SK-N-MC (cell line): ENCODE measurements around the gene NISCH.

Experiments used
- DNase-seq: peaks from one replicate; pipeline ENCODE4 v3.0.0-alpha.2; 2011; ENCODE audit warnings: low read depth, low spot score
- H3K27ac ChIP-seq: fragments of 200-600 bp; sonication (generic); 2 replicates; pipeline ENCODE4 v1.5.1; 2016; ENCODE audit warnings: mixed run types
- H3K36me3 ChIP-seq: fragments of 200-600 bp; sonication (generic); 2 replicates; pipeline ENCODE4 v1.6.1; 2017; ENCODE audit warnings: antibody characterized with exemption, low read length, mixed read lengths; ENCODE audit not compliant: insufficient read depth
- H3K4me3 ChIP-seq: fragments of 200-600 bp; sonication (generic); 2 replicates; pipeline ENCODE4 v1.5.1; 2016
- H3K9ac ChIP-seq: fragments of 200-600 bp; sonication (generic); 2 replicates; pipeline ENCODE4 v1.8.0; 2017; ENCODE audit warnings: mixed run types, mixed read lengths; ENCODE audit not compliant: insufficient read length
- H3K9me3 ChIP-seq: fragments of 200-600 bp; sonication (generic); 2 replicates; pipeline ENCODE4 v1.6.1; 2017; ENCODE audit warnings: low read depth, mild to moderate bottlenecking, antibody characterized with exemption, low read length, moderate library complexity, mixed read lengths
- EZH2 ChIP-seq: fragments of 200-600 bp; sonication (generic); IDR thresholded peaks from one replicate; pipeline ENCODE4 v1.6.1; 2017; ENCODE audit warnings: antibody characterized with exemption
- FOXP2 ChIP-seq: optimal IDR thresholded peaks from 2 replicates; pipeline ENCODE3; 2011; ENCODE audit warnings: mild to moderate bottlenecking, moderate library complexity; ENCODE audit not compliant: insufficient read depth; ENCODE audit errors: extremely low read length, control extremely low read depth
- POLR2AphosphoS5 ChIP-seq: IDR thresholded peaks from 2 replicates; pipeline ENCODE4 v1.6.1; 2012; ENCODE audit warnings: mild to moderate bottlenecking, low read depth, low read length, borderline replicate concordance

Gene NISCH

DNA sequence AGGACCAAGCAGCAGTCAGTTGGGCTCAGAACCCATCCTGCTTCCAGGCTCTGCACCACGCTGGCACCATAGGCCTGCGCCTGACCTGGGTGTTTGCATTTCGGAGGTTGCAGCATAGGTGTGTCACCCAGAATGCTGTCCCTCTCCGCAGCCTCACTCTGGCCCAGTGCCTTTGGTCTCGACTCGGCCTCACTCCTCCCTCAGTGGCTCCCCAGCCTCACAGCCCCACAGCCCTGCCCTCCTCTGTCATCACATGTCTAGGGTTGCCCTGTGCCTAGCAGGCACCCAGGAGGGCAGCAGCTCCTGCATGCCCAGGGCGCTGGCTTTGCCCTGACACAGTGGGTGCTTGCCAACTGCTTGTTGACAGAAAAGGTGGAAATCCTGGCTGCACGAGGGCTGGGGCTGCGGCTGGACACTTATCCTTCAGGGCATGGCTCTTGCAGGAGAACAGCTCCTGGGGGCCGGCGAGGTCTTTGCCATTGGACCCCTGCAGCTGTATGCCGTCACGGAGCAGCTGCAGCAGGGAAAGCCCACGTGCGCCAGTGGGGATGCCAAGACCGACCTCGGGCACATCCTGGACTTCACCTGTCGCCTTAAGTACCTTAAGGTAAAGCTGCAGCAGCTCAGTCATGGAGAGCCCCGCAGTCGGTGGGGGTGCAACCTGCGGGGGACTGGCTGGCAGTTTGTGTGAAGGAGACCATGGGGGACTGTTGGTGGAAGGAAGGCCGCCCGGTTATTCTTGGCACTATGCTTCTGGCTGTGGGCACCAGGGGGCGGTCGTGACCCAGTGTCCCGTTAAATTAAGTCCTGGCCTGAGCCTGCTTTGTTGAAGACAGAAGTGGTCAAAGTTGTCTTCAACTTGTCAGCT is 16.2 kb downstream of the NISCH start:
- Histone ChIP-seq H3K9me3 (no peaks in the 10 kb centered on the region), H3K36me3 (peaks cover 11% of the 10 kb centered on the region; the same call in 1 of the 2 replicates), H3K9ac (no peak overlapping the region), H3K4me3 (no peak overlapping the region), H3K27ac (no peak overlapping the region)
- TF ChIP-seq EZH2 (no peak), POLR2AphosphoS5 (no peak), FOXP2 (no peak)
- DNase-seq, result no peak

DNA sequence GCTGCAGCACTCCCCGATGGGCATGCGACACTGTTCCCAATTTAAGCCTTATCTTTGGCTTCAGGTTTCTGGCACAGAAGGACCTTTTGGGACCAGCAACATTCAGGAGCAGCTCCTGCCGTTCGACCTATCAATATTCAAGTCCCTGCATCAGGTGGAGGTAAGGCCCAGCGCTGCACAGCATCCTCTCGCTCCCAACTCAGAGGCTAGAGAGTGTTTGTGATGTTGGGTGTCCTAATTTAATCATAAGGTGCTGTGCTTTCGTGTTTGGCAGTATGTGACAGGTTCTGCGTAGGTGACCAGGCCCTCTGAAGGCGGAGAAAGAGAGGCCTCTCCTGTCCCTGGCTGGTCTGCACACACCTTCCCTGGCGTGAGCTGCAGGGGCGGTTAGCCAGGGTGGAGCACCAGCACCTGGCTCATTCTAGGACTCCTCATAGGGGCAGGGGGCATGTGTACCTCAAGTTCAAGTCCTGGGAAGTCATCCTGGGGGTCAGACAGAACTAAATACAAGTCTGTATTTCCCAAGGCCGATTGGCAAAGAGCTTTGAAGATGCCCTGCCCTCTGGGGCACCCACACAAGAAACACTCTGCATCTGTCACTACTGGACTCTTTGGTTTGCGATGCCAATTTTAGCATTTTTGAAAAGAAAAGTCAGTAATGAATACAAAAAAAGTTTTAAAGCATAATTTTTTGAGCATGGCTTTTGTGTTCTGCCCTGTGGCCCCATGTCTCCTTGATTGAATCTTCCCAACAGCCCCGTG is 17.0 kb downstream of the NISCH start:
- no peak for TF ChIP-seq FOXP2
- TF ChIP-seq POLR2AphosphoS5, result no peak
- TF ChIP-seq EZH2, result no peak
- Histone ChIP-seq H3K36me3 (peaks cover 14% of the 10 kb centered on the region; the same call in 1 of the 2 replicates), H3K9ac (no peak overlapping the region), H3K4me3 (no peak overlapping the region), H3K9me3 (no peaks in the 10 kb centered on the region), H3K27ac (no peak overlapping the region)
- DNase-seq, result no peak

DNA sequence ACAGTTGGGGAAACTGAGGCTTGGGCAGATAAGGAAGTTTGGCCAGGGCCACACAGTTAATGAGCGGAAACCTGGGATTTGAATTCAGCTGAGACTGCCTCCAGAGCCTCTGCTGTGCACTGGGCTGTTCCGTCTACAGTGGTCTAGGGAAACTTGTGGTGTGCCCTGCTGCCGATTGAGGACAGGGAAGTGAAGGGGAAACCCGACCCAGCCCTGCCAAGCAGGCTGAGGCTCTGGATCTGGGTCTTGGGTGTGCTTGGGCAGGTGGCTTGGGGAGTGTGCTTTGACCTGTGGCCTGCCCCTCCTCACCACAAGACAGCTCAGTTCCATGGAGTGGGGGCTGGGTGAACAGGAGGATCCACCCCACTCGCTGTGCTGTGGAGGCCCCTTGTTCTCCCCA is 17.6 kb downstream of the NISCH start:
- no peak overlapping the region for H3K9ac ChIP-seq
- no peak overlapping the region for H3K4me3 ChIP-seq
- no peak for DNase-seq
- no peaks in the 10 kb centered on the region for H3K9me3 ChIP-seq
- no peak overlapping the region for H3K27ac ChIP-seq
- TF ChIP-seq FOXP2 (no peak), EZH2 (no peak), POLR2AphosphoS5 (no peak)
- peaks cover 16% of the 10 kb centered on the region; the same call in 1 of the 2 replicates for H3K36me3 ChIP-seq

DNA sequence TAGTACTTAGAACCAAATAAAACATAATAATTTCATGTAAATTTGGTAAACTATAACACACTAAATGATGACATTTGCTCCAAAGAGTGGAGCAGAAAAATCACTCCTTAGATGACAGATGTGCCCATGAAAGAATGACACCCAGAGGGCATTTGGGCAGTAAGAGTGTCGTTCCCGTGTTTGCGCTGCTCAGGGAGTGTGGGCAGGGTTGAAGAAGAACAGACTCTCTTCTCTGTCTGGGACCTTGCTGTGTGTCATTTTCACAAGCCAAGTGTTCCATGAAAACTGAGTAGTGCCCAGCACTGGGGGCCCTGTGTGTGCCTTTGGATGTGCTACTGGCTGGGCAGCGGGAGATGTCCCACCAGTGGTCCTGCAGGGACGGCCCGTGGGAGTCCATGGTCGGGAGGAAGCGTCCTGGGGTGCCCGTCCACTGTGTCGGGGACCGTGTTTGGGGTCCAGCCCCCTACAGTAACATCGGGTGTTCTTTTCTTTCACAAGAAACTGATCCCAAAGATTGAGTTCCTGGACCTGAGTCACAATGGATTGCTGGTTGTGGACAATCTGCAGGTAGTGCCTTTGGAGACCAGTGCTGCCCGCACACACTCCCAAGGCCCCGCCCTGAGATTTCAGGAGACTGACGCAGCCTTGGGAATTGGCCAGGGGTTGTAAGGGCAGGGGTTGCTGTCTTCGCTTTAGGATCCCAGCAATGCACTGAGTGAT is 21.8 kb downstream of the NISCH start:
- H3K27ac ChIP-seq, result no peak overlapping the region
- H3K9ac ChIP-seq, result no peak overlapping the region
- no peak overlapping the region for H3K4me3 ChIP-seq
- DNase-seq, result no peak
- H3K36me3 ChIP-seq, result peaks cover 15% of the 10 kb centered on the region; the same call in 1 of the 2 replicates
- TF ChIP-seq FOXP2 (no peak), EZH2 (no peak), POLR2AphosphoS5 (no peak)
- no peaks in the 10 kb centered on the region for H3K9me3 ChIP-seq

DNA sequence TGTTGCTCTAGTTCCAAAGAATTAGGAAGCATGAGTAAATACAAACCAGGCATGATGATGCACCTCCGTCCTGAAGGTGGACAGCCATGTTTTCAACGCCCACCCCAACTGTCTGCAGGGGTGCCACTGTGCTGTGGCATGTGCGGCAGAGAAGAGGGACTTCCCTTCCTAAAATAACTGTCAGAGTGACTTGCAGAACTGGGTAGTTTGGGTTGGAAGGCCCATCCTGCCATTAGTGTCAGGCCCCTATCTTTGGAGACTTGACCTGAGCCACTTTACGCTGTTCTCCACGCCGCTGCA is 22.3 kb downstream of the NISCH start:
- Histone ChIP-seq H3K27ac (no peak overlapping the region), H3K36me3 (peaks cover 13% of the 10 kb centered on the region; the same call in 1 of the 2 replicates), H3K9ac (no peak overlapping the region), H3K9me3 (no peaks in the 10 kb centered on the region), H3K4me3 (no peak overlapping the region)
- no peak for TF ChIP-seq EZH2
- TF ChIP-seq FOXP2, result no peak
- no peak for TF ChIP-seq POLR2AphosphoS5
- DNase-seq, result no peak

DNA sequence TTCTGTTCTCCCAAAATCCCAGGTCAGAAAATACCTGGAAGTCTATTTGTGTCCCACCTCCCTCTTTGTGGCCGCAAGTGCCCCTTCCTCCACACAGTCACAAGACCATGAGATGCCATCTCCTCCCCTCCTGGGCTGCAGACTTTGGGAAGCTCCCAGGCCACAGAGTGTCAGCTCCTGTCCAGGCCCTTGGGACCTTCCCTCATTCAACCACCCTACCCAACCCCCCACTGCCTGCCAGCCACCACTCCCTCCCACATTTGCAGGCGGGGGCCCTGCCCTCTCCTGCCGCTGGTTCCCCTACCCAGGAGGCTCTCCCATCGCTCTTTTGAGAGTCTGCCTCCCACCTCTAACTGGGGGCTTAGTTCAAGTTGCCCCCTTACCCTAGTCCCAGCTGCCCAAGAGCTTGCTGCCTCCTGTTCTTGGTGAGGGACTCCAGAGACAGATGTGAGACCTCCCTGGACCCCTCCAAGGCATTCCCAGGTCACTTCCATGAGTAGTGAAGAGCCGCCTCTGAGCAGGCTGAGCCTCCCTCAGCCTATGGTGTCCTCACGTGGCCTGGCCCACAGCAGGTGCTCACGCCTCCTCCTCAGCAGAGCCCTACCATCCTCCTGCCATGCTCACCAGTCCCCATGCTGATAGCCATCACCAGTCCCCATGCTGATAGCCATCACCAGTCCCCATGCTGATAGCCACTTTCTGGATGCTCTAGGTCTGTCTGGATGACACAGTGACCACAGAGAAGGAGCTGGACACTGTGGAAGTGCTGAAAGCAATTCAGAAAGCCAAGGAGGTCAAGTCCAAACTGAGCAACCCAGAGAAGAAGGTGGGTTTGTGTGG is 23.9 kb downstream of the NISCH start:
- no peak overlapping the region for H3K9ac ChIP-seq
- DNase-seq, result no peak
- H3K9me3 ChIP-seq, result no peaks in the 10 kb centered on the region
- no peak for TF ChIP-seq EZH2
- no peak for TF ChIP-seq FOXP2
- TF ChIP-seq POLR2AphosphoS5, result no peak
- H3K4me3 ChIP-seq, result no peak overlapping the region
- H3K27ac ChIP-seq, result no peak overlapping the region
- peaks cover 9% of the 10 kb centered on the region; the same call in 1 of the 2 replicates for H3K36me3 ChIP-seq

DNA sequence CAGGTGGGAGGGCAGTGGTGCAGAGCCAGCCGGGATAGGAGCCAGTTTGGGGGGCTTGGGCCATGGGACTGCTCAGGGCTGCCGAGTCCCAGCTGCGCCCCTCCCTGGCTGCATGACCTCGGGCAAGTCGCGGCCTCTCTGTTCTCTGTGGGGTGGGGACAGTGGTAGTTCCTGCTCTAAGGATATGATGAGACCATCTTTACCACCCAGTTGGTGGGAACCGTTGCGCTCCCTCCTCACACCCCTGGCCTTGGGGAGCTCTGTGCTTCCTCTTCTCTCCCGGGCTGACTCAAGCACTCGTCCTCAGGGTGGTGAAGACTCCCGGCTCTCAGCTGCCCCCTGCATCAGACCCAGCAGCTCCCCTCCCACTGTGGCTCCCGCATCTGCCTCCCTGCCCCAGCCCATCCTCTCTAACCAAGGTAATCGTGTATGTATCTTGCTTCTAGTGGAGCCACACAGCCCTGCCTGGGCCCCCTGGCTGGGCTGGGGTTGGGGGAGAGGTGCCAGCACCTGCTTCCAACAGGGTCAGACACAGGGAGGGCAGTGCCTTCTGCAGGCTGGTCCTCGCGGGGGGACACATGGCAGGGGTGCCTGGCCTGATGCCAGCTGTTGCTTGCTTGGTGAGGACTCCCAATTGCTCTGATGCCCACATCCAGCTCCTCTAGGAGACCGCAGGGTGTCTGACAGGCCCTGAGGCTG is 24.6 kb downstream of the NISCH start:
- Histone ChIP-seq H3K27ac (no peak overlapping the region), H3K4me3 (no peak overlapping the region), H3K9ac (no peak overlapping the region), H3K36me3 (peaks cover 9% of the 10 kb centered on the region; the same call in 1 of the 2 replicates), H3K9me3 (no peaks in the 10 kb centered on the region)
- no peak for DNase-seq
- TF ChIP-seq EZH2, result no peak
- TF ChIP-seq POLR2AphosphoS5, result no peak
- TF ChIP-seq FOXP2, result no peak
